GM19193 (cell line): ENCODE data around the gene RILPL2.

Experiments
- POLR2A ChIP-seq: IDR thresholded peaks from 4 replicates; pipeline ENCODE4 v1.6.1; 2011; ENCODE audit not compliant: insufficient read depth, insufficient read length; ENCODE audit errors: extremely low read depth

Gene RILPL2

DNA sequence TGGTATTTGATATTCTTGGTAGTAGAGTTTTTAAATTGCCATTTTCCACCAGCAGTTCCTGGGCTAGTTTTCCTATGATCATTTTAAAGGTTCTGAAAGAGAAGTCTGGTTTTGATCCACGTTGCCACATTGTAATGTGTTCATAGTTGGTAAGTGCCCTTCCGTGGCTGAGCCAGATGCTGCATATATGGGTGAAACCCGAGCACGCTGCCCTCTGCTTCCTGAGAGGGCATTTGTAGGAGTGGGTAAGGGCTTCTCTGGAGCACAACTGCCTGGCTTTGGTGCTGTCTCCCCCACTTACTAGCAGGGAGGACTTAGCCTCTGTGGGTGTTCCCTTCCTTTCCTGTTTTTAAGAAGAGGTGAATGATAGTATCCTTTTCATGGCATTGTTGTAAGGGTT is 28.6 kb upstream of the RILPL2 start:
- TF ChIP-seq POLR2A = no peak

DNA sequence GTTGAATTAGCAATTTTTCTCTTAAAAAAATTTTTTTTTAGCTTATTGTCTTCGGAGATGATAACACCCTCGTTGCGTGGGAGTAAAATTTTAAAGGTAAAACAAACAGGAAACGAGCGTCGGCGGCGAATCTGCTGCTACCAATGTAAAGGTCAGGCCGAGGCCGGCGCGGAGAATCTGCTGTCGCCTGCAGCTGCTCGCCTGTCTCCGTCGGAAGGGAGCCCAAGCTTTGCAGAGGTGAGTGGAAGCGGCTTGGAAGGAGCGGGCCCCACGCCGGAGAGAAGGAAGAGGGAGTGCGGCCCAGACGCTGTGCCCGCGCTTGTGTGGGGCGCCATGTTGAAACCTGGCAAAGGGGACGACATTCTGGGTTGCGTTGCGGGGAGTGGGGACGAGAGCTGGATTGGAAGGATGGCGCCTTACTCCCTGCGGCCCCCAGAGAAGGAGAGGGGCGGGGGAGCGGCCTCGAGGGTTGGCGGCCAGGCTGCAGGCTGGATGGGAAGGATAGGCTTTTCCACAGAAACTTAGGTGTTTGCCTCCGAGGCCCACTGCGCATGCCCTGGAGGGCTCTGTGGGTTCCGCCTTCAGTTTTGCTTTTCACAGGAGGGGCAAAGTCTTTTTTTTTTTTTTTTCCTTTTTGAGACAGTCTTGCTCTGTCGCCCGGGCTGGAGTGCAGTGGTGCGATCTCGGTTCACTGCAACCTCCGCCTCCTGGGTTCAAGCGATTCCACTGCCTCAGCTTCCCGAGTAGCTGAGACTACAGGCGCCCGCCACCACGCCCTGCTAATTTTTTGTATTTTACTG is 21.7 kb upstream of the RILPL2 start, which contains the start of gene SNRNP35:
SNRNP35 (plus strand) TSS at position 160 of the 800 bp plus-strand sequence. CDS start 7,402 bp downstream, outside the sequence.
- peak; percentile 85 for TF ChIP-seq POLR2A

DNA sequence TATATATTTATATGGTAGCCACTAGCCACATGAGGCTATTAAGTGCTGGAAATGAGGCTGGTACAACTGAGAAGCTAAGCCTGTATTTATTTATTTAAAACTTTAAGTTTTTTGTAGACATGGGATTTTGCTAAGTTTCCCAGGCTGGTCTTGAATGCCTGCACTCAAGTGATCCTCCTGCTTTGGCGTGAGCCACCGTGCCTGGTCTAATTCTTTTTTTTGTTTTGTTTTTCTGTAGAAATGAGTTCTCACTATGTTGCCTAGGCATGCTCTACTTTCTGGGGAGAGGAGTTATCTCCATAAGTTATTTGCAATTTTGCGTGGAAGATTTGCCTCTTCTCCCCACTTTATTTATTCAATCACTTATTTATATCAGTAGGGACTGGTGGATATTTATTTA is 16.7 kb upstream of the RILPL2 start:
- no peak for TF ChIP-seq POLR2A

DNA sequence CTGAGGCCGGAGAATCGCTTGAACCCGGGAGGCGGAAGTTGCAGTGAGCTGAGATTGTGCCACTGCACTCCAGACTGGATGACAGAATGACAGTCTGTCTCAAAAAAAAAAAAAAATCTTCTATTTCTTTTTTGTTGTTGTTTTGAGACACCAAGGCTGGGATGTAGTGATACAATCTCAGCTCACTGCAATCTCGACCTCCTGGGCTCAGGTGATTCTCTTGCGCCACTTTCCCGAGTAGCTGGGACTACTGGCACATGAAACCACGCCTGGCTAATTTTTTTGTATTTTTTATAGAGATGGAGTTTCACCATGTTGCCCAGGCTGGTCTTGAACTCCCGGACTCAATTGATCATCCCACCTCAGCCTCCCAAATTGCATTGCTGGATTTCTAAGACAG is 14.2 kb upstream of the RILPL2 start:
- TF ChIP-seq POLR2A = no peak

DNA sequence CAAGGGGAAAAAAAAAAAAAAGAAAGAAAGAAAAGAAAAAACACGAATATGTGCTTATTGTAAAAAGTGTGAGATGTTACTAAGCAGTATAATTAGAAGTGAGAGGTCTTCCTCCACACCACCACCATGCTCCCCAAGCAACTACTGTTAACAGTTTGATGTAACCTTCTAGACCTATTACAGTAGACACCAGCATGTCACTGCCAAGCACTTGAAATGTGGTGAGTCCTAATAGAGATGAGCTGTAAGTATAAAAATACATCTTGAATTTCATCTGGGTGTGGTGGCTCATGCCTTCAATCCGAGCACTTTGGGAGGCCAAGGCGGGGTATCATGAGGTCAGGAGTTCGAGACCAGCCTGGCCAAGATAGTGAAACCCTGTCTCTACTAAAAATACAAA is 13.4 kb upstream of the RILPL2 start:
- TF ChIP-seq POLR2A = no peak

DNA sequence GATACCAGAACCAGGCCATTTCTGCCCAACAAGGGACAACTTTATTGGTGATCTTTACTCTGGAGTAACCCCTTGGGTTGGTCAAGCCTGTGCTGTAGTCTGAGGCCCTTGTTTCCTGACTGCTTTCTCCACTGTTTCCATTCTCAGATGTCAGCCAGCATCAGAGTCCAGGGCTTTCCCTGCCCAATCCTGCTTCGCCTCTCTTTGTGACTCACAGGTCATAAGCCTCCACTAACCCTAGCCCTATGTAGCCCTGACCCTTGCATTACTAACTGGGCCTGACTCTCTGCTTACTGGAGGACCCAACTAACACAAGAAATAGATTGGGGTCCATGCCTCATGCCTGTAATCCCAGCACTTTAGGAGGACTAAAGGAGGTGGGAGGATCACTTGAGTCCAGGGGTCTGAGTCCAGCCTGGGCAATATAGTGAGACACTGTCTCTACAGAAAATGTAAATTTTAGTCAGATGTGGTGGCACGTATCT is 12.8 kb upstream of the RILPL2 start:
- TF ChIP-seq POLR2A = no peak

DNA sequence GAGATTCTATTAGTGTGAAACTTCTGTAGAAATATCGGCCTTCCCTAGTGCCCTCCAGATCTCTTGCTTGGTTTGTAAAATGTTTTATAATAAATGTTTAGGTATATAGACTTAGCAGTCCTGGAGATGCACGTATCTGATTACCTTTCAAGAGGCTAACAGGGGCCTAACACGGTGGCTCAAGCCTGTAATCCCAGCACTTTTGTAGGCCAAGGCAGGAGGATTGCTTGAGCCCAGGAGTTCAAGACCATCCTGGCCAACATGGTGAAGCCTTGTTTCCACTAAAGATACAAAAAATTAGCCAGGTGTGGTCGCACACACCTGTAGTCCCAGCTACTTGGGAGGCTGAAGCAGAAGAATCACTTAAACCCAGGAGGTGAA is 9.8 kb upstream of the RILPL2 start:
- TF ChIP-seq POLR2A = no peak

DNA sequence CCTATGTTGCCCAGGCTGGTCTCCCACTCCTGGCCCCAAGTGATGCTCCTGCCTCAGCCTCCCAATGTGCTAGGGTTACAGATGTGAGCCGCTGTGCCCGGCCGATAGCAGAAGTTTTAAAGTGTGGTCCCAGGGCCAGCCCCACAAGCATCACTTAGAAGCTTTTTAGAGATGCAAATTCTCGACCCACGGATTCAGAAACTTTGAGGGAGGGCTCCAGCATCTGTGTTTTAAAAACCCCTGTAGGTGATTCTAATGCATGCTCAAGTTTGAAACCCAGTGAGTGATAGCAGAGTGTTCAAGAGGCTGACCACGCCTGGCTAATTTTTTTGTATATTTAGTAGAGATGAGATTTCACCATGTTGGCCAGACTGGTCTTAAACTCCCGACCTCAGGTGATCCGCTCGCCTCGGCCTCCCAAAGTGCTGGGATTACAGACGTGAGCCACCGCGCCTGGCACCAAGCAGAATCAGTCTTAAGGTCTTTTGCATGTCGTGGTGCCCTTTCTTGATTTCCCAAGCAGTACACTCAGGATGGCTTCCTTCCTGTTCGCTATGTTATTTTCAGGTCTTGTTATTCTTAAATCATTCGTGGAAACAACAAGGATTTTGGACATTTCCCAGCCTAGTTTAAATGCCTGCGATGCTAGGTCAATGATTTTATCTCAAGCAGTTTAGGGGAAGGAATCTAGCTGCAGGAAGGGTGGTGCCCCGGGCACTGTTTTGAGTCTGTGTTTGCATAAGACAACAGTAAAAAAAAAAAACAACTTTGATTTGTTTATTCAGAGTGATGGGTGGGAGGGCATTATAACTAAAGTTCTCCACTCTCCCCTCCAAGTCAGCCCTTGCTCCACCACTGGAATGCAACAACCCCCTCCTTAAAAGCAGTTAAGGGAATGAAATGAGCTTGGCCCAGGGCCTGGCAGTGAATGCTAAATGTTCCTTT is 9.2 kb upstream of the RILPL2 start:
- peak; percentile 48 for TF ChIP-seq POLR2A

DNA sequence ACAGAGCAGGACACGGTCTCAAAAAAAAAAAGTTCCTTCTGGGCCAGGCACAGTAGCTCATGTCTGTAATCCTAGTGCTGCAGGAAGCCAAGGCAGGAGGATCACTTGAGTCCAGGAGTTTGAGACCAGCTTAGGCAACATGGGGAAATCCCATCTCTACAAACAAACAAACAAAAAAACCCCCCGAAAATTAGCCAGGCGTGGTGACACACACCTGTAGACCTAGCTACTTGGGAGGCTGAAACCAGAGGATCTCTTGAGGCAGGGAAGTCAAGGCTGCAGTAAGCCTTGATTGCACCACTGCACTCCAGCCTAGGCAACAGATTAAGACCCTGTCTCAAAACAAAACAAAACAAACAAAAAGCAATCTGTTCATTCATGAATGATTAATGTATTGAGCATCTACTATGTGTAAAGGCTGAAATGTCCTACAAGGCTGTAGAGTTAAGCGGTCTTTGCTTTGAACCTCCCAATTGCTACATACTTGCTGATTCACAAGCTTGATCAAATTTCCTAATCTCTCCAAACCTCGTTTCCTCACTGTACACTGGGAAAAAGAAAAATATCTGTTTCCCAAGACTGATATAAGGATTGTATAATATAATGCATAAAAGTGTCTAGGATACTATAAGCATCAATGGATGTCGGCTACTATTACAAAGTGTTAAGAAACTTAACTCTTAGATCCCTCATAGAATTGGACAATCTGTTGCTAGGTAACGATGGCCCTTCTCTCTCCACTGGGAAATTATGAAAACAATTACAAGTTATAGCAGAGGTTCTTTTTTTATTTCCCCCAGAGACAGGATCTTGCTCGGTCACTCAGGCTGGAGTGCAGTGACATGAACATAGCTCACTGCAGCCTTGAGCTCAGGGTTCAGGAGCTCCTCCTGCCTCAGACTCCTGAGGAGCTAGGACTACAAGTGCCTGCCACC is 7.9 kb upstream of the RILPL2 start:
- TF ChIP-seq POLR2A = no peak

DNA sequence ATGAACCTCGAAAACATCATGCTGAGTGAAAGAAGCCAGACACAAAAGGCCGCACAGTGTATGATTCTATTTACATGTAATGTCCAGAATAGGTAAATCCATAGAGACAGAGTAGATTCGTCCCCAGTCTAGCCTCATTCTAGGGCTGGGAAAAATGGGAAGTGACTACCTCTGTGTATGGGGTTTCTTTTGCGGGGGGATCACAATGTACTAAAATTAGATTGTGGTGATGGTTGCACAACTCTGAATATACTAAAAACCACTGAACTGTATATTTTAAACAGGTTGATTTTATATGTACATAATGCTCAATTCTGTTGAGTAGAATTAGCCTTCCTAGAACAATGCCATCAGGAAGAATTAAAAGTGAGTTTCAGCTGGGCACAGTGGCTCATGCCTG is 6.3 kb upstream of the RILPL2 start:
- TF ChIP-seq POLR2A = no peak

DNA sequence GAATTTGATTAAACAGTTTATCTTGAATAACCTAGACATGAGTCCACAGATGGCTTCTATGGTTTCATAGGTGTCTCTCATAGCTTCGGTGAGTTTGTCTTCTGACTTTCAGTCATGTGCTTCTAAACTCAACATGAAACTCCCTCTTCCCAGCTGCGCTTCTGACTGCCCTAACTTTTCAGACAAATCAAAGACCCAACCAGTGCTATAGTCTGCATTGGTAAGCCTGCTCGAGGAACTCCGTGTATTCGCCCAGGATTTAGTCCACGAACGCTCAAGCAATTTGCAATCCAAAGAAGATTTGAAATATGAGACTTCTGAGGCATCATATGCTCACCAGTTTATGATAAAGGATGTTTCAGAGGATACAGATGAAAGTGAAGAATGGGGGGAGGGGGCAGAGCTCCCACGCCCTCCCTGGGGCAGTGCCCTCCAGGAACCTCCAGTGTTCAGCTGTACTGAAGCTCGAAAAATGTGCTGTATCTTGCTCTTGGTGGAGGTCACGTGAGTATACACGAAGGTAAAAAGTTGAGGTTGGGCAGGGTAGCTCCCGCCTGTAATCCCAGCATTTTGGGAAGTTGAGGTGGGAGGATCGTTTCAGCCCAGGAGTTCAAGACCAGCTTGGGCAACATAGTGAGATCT is 5.2 kb upstream of the RILPL2 start:
- TF ChIP-seq POLR2A = no peak

DNA sequence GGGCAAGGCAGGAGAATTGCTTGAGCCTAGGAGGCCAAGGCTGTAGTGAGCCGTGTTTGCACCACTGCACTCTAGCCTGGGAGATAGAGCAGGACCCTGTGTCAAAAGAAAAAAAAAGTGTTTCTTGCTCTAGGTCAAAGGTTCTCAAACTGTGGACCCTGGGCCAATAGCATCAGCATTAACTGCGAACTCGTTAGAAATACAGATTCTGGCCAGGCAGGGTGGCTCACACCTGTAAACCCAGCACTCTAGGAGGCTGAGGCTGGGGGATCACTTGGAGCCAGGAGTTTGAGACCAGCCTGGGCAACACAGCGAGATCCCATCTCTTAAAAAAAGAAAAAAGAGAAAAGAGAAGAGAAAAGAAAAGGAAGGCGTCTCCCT is 858 bp downstream of the RILPL2 start:
- no peak for TF ChIP-seq POLR2A

DNA sequence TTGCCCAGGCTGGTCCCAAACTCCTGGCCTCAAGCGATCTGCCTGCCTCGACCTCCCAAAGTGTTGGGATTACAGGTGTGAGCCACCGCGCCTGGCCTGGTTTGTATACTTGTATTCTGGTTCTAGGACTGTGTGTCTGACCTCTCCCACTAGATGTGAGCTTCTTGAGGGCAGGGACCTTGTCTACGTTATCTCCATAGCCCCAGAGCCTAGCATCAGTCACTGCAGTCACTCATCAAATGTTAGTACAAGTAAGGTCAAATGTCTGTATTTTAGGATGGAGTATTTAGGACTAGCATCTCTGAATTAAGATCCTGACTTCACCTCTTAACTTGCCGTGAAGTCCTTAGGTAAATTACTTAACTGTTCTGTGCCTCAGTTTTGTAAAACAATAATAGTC is 2.9 kb downstream of the RILPL2 start:
- TF ChIP-seq POLR2A = no peak

DNA sequence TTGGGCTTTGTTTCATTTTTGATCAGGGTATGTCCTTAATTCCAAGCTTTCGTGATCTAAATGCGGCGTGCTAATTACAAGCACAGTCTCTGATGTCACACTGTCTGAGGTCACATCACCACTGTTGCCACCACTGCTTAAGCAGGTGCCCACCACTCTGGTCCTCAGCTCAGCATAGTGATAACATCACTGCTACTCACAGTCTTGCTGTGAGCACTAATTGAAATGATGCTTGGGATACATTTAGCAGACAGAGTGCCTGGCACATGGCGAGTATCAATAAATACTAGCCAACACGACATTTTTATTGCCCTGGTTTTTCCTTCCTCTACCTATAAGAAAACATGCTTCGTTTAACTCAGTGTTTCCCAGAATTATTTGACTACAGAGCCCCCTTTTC is 7.9 kb downstream of the RILPL2 start:
- TF ChIP-seq POLR2A = no peak
